Measurements from ENCODE around the gene ANKRD31.
"Not testable (repeated sequence)": the region's sequence is repeated elsewhere in the genome, so short reads cannot be mapped to it uniquely, and the experiment has no call there.

ANKRD31 gene

GRCh38 chr5:75168026-75168735, 68.5 kb downstream of the ANKRD31 start:
- peak; percentile 34 for DNase-seq
- TF ChIP-seq CTCF (IDR thresholded peaks at IDR 0.05; ENCODE audit: low read depth, low read length), result no peak
- no peaks in the 10 kb centered on the region for H3K36me3 ChIP-seq
- no peak overlapping the region for H3K4me3 ChIP-seq (ENCODE audit: low read depth, low read length)
- no peaks in the 10 kb centered on the region for H3K9me3 ChIP-seq (ENCODE audit: severe bottlenecking)
- no peak overlapping the region for H3K27ac ChIP-seq
- no peaks in the 10 kb centered on the region for H3K27me3 ChIP-seq (ENCODE audit: insufficient read depth, low read depth, severe bottlenecking)

- Histone ChIP-seq H3K36me3 (no peaks in the 10 kb centered on the region), H3K4me3 (ENCODE audit: low read depth, low read length) (no peak overlapping the region), H3K9me3 (ENCODE audit: severe bottlenecking) (no peaks in the 10 kb centered on the region), H3K27me3 (ENCODE audit: insufficient read depth, low read depth, severe bottlenecking) (no peaks in the 10 kb centered on the region), H3K27ac (no peak overlapping the region)
- DNase-seq, result peak; percentile 10
- TF ChIP-seq CTCF (IDR thresholded peaks at IDR 0.05; ENCODE audit: low read depth, low read length), result peak; percentile 17; the same call in 1 of the 2 replicates
These were observed 69.3 kb downstream of the ANKRD31 start for GRCh38 chr5:75167345-75167744.

- not testable (repeated sequence) for H3K4me3 ChIP-seq (ENCODE audit: low read depth, low read length); H3K27me3 ChIP-seq (ENCODE audit: insufficient read depth, low read depth, severe bottlenecking); DNase-seq; H3K27ac ChIP-seq; H3K36me3 ChIP-seq
- H3K9me3 ChIP-seq (ENCODE audit: severe bottlenecking), result peaks cover 17% of the 10 kb centered on the region
These were observed 75.2 kb downstream of the ANKRD31 start for GRCh38 chr5:75161508-75161907.

GRCh38 chr5:75156585-75156984, 80.1 kb downstream of the ANKRD31 start:
- Histone ChIP-seq H3K36me3 (no peaks in the 10 kb centered on the region), H3K9me3 (ENCODE audit: severe bottlenecking) (peaks cover 10% of the 10 kb centered on the region), H3K27ac (no peak overlapping the region), H3K4me3 (ENCODE audit: low read depth, low read length) (no peak overlapping the region), H3K27me3 (ENCODE audit: insufficient read depth, low read depth, severe bottlenecking) (no peaks in the 10 kb centered on the region)
- peak; percentile 31 for TF ChIP-seq CTCF (IDR thresholded peaks at IDR 0.05; ENCODE audit: low read depth, low read length)
- DNase-seq, result peak; percentile 39

GRCh38 chr5:75152860-75153259, 83.8 kb downstream of the ANKRD31 start:
- no peak overlapping the region for H3K27ac ChIP-seq
- H3K36me3 ChIP-seq, result no peaks in the 10 kb centered on the region
- no peak for TF ChIP-seq CTCF (IDR thresholded peaks at IDR 0.05; ENCODE audit: low read depth, low read length)
- H3K9me3 ChIP-seq (ENCODE audit: severe bottlenecking), result no peaks in the 10 kb centered on the region
- H3K4me3 ChIP-seq (ENCODE audit: low read depth, low read length), result no peak overlapping the region
- H3K27me3 ChIP-seq (ENCODE audit: insufficient read depth, low read depth, severe bottlenecking), result no peaks in the 10 kb centered on the region
- DNase-seq, result no peak

GRCh38 chr5:75148051-75148450, 88.6 kb downstream of the ANKRD31 start:
- no peaks in the 10 kb centered on the region for H3K9me3 ChIP-seq (ENCODE audit: severe bottlenecking)
- no peak for DNase-seq
- H3K4me3 ChIP-seq (ENCODE audit: low read depth, low read length), result no peak overlapping the region

More at GRCh38 chr5:75148051-75148450, 88.6 kb downstream of the ANKRD31 start:
- H3K36me3 ChIP-seq, result no peaks in the 10 kb centered on the region
- no peaks in the 10 kb centered on the region for H3K27me3 ChIP-seq (ENCODE audit: insufficient read depth, low read depth, severe bottlenecking)
- TF ChIP-seq CTCF (IDR thresholded peaks at IDR 0.05; ENCODE audit: low read depth, low read length), result no peak
- no peak overlapping the region for H3K27ac ChIP-seq
